ENCODE results near the gene MAP3K13. TPM values are rescaled to one million over a fixed set of nuclear protein-coding genes. Genes with fewer than 3 reads are reported as not detected.

The MAP3K13 gene
- total and polyA plus RNA-seq, 10 donors: 13.2 to 20.9 (median 16.3) TPM

GRCh38 chr3:185526349-185526951 is 163.5 kb downstream of the MAP3K13 start:
- TF ChIP-seq POLR2AphosphoS5 (IDR thresholded peaks at IDR 0.05): no peak
- no peak for TF ChIP-seq POLR2A (IDR thresholded peaks at IDR 0.05)
- no peak for TF ChIP-seq CTCF (IDR thresholded peaks at IDR 0.05 in 8 of 11, conservative IDR thresholded peaks at IDR 0.05 in 3 of 11)
- Histone ChIP-seq H3K9me3 (no peaks in the 10 kb centered on the region), H3K4me1 (no peaks in the 10 kb centered on the region), H3K27me3 (replicated peaks in 1 of 7) (peaks cover 0 to 34% (median 0%) of the 10 kb centered on the region in 7 donors), H3K36me3 (no peaks in the 10 kb centered on the region), H3K27ac (no peak overlapping the region), H3K4me3 (no peak overlapping the region)
- WGBS, 5 donors: 85 to 94% (median 92%) methylated on average over 2 of the region's 2 CpGs
- intact Hi-C loops (cut with DNase I; ENCODE audit: low total_unique reads): no loop called here
- no peak for DNase-seq

GRCh38 chr3:185527364-185527763 is 164.4 kb downstream of the MAP3K13 start:
- no peak overlapping the region for H3K4me3 ChIP-seq
- H3K4me1 ChIP-seq: no peaks in the 10 kb centered on the region
- no peak for DNase-seq
- H3K27ac ChIP-seq: no peak overlapping the region
- WGBS, 5 donors: 84 to 90% (median 86%) methylated on average over 8 to 9 of the region's 9 CpGs
- H3K9me3 ChIP-seq: no peaks in the 10 kb centered on the region
- TF ChIP-seq POLR2AphosphoS5 (IDR thresholded peaks at IDR 0.05) (no peak), POLR2A (IDR thresholded peaks at IDR 0.05) (no peak), CTCF (IDR thresholded peaks at IDR 0.05 in 8 of 11, conservative IDR thresholded peaks at IDR 0.05 in 3 of 11) (no peak)
- intact Hi-C loops (cut with DNase I; ENCODE audit: low total_unique reads): no loop called here
- H3K36me3 ChIP-seq: no peaks in the 10 kb centered on the region
- peaks cover 0 to 34% (median 0%) of the 10 kb centered on the region in 7 donors for H3K27me3 ChIP-seq (replicated peaks in 1 of 7)

- Histone ChIP-seq H3K36me3 (no peaks in the 10 kb centered on the region), H3K27ac (no peak overlapping the region), H3K9me3 (no peaks in the 10 kb centered on the region), H3K27me3 (replicated peaks in 1 of 7) (peaks cover 0 to 32% (median 0%) of the 10 kb centered on the region in 7 donors), H3K4me1 (no peaks in the 10 kb centered on the region), H3K4me3 (no peak overlapping the region)
- DNase-seq: no peak
- intact Hi-C loops (cut with DNase I; ENCODE audit: low total_unique reads): no loop called here
- no peak for TF ChIP-seq POLR2A (IDR thresholded peaks at IDR 0.05)
- no peak for TF ChIP-seq POLR2AphosphoS5 (IDR thresholded peaks at IDR 0.05)
- TF ChIP-seq CTCF (IDR thresholded peaks at IDR 0.05 in 8 of 11, conservative IDR thresholded peaks at IDR 0.05 in 3 of 11): no peak
- 91 to 96% (median 93%) methylated on average over 6 of the region's 6 CpGs for WGBS, 5 donors
Observed at GRCh38 chr3:185528532-185528931, 165.6 kb downstream of the MAP3K13 start.

- H3K27me3 ChIP-seq (replicated peaks in 1 of 7): peaks cover 0 to 13% (median 0%) of the 10 kb centered on the region in 7 donors
- no peaks in the 10 kb centered on the region for H3K36me3 ChIP-seq
- TF ChIP-seq CTCF (IDR thresholded peaks at IDR 0.05 in 8 of 11, conservative IDR thresholded peaks at IDR 0.05 in 3 of 11) (no peak), POLR2A (IDR thresholded peaks at IDR 0.05) (no peak), POLR2AphosphoS5 (IDR thresholded peaks at IDR 0.05) (no peak)
- H3K4me3 ChIP-seq: no peak overlapping the region
- no peak for DNase-seq
- intact Hi-C loops (cut with DNase I; ENCODE audit: low total_unique reads): no loop called here
- H3K27ac ChIP-seq: no peak overlapping the region
- 67 to 74% (median 73%) methylated on average over 5 of the region's 5 CpGs for WGBS, 5 donors
- H3K9me3 ChIP-seq: no peaks in the 10 kb centered on the region
- no peaks in the 10 kb centered on the region for H3K4me1 ChIP-seq
Observed at GRCh38 chr3:185530856-185531255, 167.9 kb downstream of the MAP3K13 start.
